Measurements from ENCODE around the gene GNPTG.

- TF ChIP-seq CTCF (IDR thresholded peaks at IDR 0.05) (no peak), POLR2A (IDR thresholded peaks at IDR 0.05) (no peak)
These were observed 43.4 kb upstream of the GNPTG start for GRCh38 chr16:1308036-1308976.
